GM23338 (cell line): ENCODE measurements around the gene MAGI3. TPM values are rescaled to one million over a fixed set of nuclear protein-coding genes. Genes with fewer than 3 reads are reported as not detected.

Experiments used
- ATAC-seq: fragments of 200-7000 bp; cut with Tn5 transposase; 3 replicates; pipeline ENCODE4 v1.9.1; 2020
- DNase-seq: peaks from one replicate; pipeline ENCODE4 v3.0.0-alpha.2; 2015; ENCODE audit warnings: low spot score
- H2AFZ ChIP-seq: fragments of 200-600 bp; sonication (generic); 2 replicates; pipeline ENCODE4 v1.8.0; 2016; ENCODE audit warnings: antibody characterized with exemption, mild to moderate bottlenecking, moderate library complexity
- H3F3A ChIP-seq: fragments of 200-600 bp; sonication (generic); replicated peaks from 2 replicates; pipeline ENCODE4 v1.8.0; 2017; ENCODE audit warnings: antibody characterized with exemption, mixed run types, low read depth
- H3K27ac ChIP-seq: fragments of 200-600 bp; sonication (generic); 2 replicates; pipeline ENCODE4 v1.6.1; 2016; ENCODE audit warnings: low read depth
- H3K27me3 ChIP-seq: fragments of 200-600 bp; sonication (generic); 2 replicates; pipeline ENCODE4 v1.8.0; 2016; ENCODE audit warnings: mild to moderate bottlenecking, mixed run types, moderate library complexity; ENCODE audit not compliant: insufficient read depth
- H3K36me3 ChIP-seq: fragments of 200-600 bp; sonication (generic); 2 replicates; pipeline ENCODE4 v1.8.0; 2016; ENCODE audit warnings: mild to moderate bottlenecking; ENCODE audit not compliant: insufficient read depth
- H3K4me1 ChIP-seq: fragments of 200-600 bp; sonication (generic); 2 replicates; pipeline ENCODE4 v1.8.0; 2016; ENCODE audit warnings: mild to moderate bottlenecking, moderate library complexity; ENCODE audit not compliant: insufficient read depth
- H3K4me2 ChIP-seq: fragments of 200-600 bp; sonication (generic); 2 replicates; pipeline ENCODE4 v1.7.1; 2017; ENCODE audit warnings: mixed run types
- H3K4me3 ChIP-seq: fragments of 200-600 bp; sonication (generic); 2 replicates; pipeline ENCODE4 v1.6.1; 2016; ENCODE audit warnings: mixed run types
- H3K79me2 ChIP-seq: fragments of 200-600 bp; sonication (generic); replicated peaks from 2 replicates; pipeline ENCODE4 v1.8.0; 2017; ENCODE audit warnings: mild to moderate bottlenecking; ENCODE audit not compliant: insufficient read depth
- H3K9me2 ChIP-seq: fragments of 200-600 bp; sonication (generic); 2 replicates; pipeline ENCODE4 v1.8.0; 2017; ENCODE audit not compliant: insufficient read depth
- H4K20me1 ChIP-seq: fragments of 200-600 bp; sonication (generic); replicated peaks from 2 replicates; pipeline ENCODE4 v1.8.0; 2017; ENCODE audit warnings: mild to moderate bottlenecking; ENCODE audit not compliant: insufficient read depth
- H3K27ac Mint-ChIP-seq: 2 replicates; pipeline ENCODE4 v1.8.0; 2020; ENCODE audit warnings: inconsistent platforms, mild to moderate bottlenecking, moderate library complexity, mixed read lengths
- H3K27me3 Mint-ChIP-seq: 3 replicates; pipeline ENCODE4 v1.8.0; 2022; ENCODE audit warnings: low read depth, mild to moderate bottlenecking, moderate library complexity, mixed read lengths, inconsistent platforms; ENCODE audit not compliant: insufficient read depth, poor library complexity
- H3K36me3 Mint-ChIP-seq: 3 replicates; pipeline ENCODE4 v1.8.0; 2021; ENCODE audit warnings: low read depth, mild to moderate bottlenecking, inconsistent platforms, moderate library complexity, mixed read lengths
- H3K4me1 Mint-ChIP-seq: 3 replicates; pipeline ENCODE4 v1.8.0; 2020; ENCODE audit warnings: mild to moderate bottlenecking, inconsistent platforms, mixed read lengths
- H3K4me3 Mint-ChIP-seq: 3 replicates; pipeline ENCODE4 v1.8.0; 2021; ENCODE audit warnings: moderate library complexity, mild to moderate bottlenecking, inconsistent platforms, mixed read lengths
- H3K9me3 Mint-ChIP-seq: 3 replicates; pipeline ENCODE4 v1.8.0; 2020; ENCODE audit warnings: moderate library complexity, mild to moderate bottlenecking, inconsistent platforms, mixed read lengths
- CREB1 ChIP-seq: fragments of 250-450 bp; sonication (Bioruptor Pico); IDR thresholded peaks from 2 replicates; pipeline ENCODE4 v1.5.0; 2020; ENCODE audit warnings: low read depth, mild to moderate bottlenecking, moderate library complexity
- CTCF ChIP-seq, 2 experiments: fragments of 200-600 bp in 1 of 2; sonication (generic) in 1 of 2; conservative IDR thresholded peaks; 2 replicates each; pipeline versions ENCODE4 v1.5.1 to v1.6.1; 2016 to 2017; ENCODE audit warnings: antibody characterized with exemption in 2 of 2, low read depth in 2 of 2, mild to moderate bottlenecking in 2 of 2, moderate library complexity in 1 of 2
- EZH2 ChIP-seq: fragments of 200-600 bp; sonication (generic); IDR thresholded peaks from one replicate; pipeline ENCODE4 v1.8.0; 2017; ENCODE audit warnings: antibody characterized with exemption, mild to moderate bottlenecking, low read depth; ENCODE audit not compliant: unreplicated experiment
- STAT1 ChIP-seq: IDR thresholded peaks from one replicate; pipeline ENCODE4 v1.6.1; 2016; ENCODE audit warnings: antibody characterized with exemption; ENCODE audit not compliant: unreplicated experiment
- ZNF462 ChIP-seq: fragments of 250-450 bp; sonication (Bioruptor Pico); IDR thresholded peaks from 2 replicates; pipeline ENCODE4 v1.5.0; 2020; ENCODE audit warnings: mild to moderate bottlenecking, moderate library complexity
- polyA plus RNA-seq: library from polyadenylated mRNA; unstranded; fragments of >200 nt; fragmentation: Nextera tagmentation; extraction: Ambion mirVana; gene quantifications from 2 replicates; pipeline ENCODE4 v1.2.1, GENCODE V29; 2016
- total RNA-seq: library from RNA; depleted of rRNA; stranded (reverse); fragments of >200 nt; shearing (Covaris generic); gene quantifications from 2 replicates; pipeline ENCODE4 v1.2.3, GENCODE V29; 2014

MAGI3 gene
- total and polyA plus RNA-seq, 2 experiments from 2014 or later, result 3.9 to 10.0 TPM

- no peak for TF ChIP-seq ZNF462
- TF ChIP-seq CTCF (conservative IDR thresholded peaks at IDR 0.05; ENCODE audit: low read depth in 2 of 2), result no peak
Measured at GRCh38 chr1:113652771-113653170, 262.5 kb downstream of the MAGI3 start (continued).

GRCh38 chr1:113653741-113654140, 263.4 kb downstream of the MAGI3 start:
- no peaks in the 10 kb centered on the region for H3F3A ChIP-seq
- H3K27me3 ChIP-seq, result no peaks in the 10 kb centered on the region
- no peaks in the 10 kb centered on the region for H3K79me2 ChIP-seq
- Mint-ChIP-seq H3K4me3 (no peak overlapping the region), H3K36me3 (no peaks in the 10 kb centered on the region), H3K27ac (no peak overlapping the region), H3K27me3 (no peaks in the 10 kb centered on the region), H3K9me3 (no peaks in the 10 kb centered on the region), H3K4me1 (no peaks in the 10 kb centered on the region)
- DNase-seq (no peak), ATAC-seq (no peak)
- no peaks in the 10 kb centered on the region for H3K36me3 ChIP-seq
- no peak overlapping the region for H2AFZ ChIP-seq
- H3K4me2 ChIP-seq, result no peak overlapping the region
- H4K20me1 ChIP-seq, result no peaks in the 10 kb centered on the region
- no peaks in the 10 kb centered on the region for H3K9me2 ChIP-seq
- no peaks in the 10 kb centered on the region for H3K4me1 ChIP-seq
- H3K4me3 ChIP-seq, result no peak overlapping the region
- no peak overlapping the region for H3K27ac ChIP-seq
- TF ChIP-seq ZNF462, result no peak
- no peak for TF ChIP-seq CREB1 (CRISPR knock-in tag)
- TF ChIP-seq EZH2, result no peak
- TF ChIP-seq STAT1, result no peak
- no peak for TF ChIP-seq CTCF (conservative IDR thresholded peaks at IDR 0.05; ENCODE audit: low read depth in 2 of 2)
